Endothelial cell of umbilical vein (primary cell): ENCODE data around the gene NCR2. TPM values are rescaled to one million over a fixed set of nuclear protein-coding genes. Genes with fewer than 3 reads are reported as not detected.

ENCODE experiments used
- BruUV-seq: library from RNA; stranded (reverse); fragments of 400-500 nt; replicated peaks from 2 replicates; lab custom pipeline; 2021; lab: Mats Ljungman, UMichigan
- CTCF ChIA-PET: fragments of 300-600, 350-600 bp; sonication (Branson Sonifier 250); formaldehyde crosslinking; loops from one replicate; lab custom pipeline; 2021; ENCODE audit warnings: antibody characterized with exemption, inconsistent platforms; lab: Charles Lee
- POLR2A ChIA-PET: fragments of 300-600, 350-600 bp; sonication (Branson Sonifier 250); formaldehyde crosslinking; loops from one replicate; lab custom pipeline; 2021; ENCODE audit warnings: antibody characterized with exemption, inconsistent platforms; lab: Charles Lee
- DNase-seq: peaks from one replicate; pipeline ENCODE4 v3.0.0-alpha.2; 2011; ENCODE audit warnings: low read depth, low spot score
- FAIRE-seq: peaks from 2 replicates; lab custom pipeline; 2011; peaks lifted over from hg19 to GRCh38; lab: Jason Lieb, UNC
- H2AFZ ChIP-seq: 2 replicates; pipeline ENCODE4 v1.6.0; 2012; ENCODE audit warnings: low read depth, low read length, control low read depth, inconsistent platforms
- H3K27ac ChIP-seq: 2 replicates; pipeline ENCODE4 v1.5.1; 2011; ENCODE audit warnings: low read depth, mild to moderate bottlenecking, control low read depth, low read length, moderate library complexity; ENCODE audit not compliant: insufficient read depth
- H3K27me3 ChIP-seq, 2 experiments: 2 replicates each; pipeline versions ENCODE4 v1.6.0 to v1.6.1; 2011; ENCODE audit warnings: low read length in 2 of 2, mixed read lengths in 1 of 2; ENCODE audit not compliant: control insufficient read depth in 2 of 2, insufficient read depth in 2 of 2
- H3K36me3 ChIP-seq, 2 experiments: 2 replicates in 1 of 2; 3 replicates in 1 of 2; pipeline ENCODE4 v1.5.1; 2011; ENCODE audit warnings: low read length in 2 of 2, mild to moderate bottlenecking in 1 of 2, moderate library complexity in 1 of 2; ENCODE audit not compliant: control insufficient read depth in 2 of 2, insufficient read depth in 2 of 2; ENCODE audit errors: extremely low read depth in 1 of 2
- H3K4me1 ChIP-seq: 3 replicates; pipeline ENCODE4 v1.5.1; 2011; ENCODE audit warnings: mild to moderate bottlenecking, low read length; ENCODE audit not compliant: control insufficient read depth, insufficient read depth; ENCODE audit errors: extremely low read depth
- H3K4me2 ChIP-seq: 2 replicates; pipeline ENCODE4 v1.6.1; 2011; ENCODE audit warnings: low read length, control low read depth, mixed read lengths; ENCODE audit not compliant: insufficient read depth
- H3K4me3 ChIP-seq, 3 experiments: fragments of 200-600 bp in 1 of 3; sonication (generic), shearing (Covaris generic) in 1 of 3; replicated peaks in 1 of 3; 2 replicates each; pipeline ENCODE4 v1.5.1; 2011 to 2016; ENCODE audit warnings: control low read depth in 3 of 3, low read length in 3 of 3, mild to moderate bottlenecking in 2 of 3, inconsistent platforms in 1 of 3, low read depth in 1 of 3, moderate library complexity in 1 of 3; ENCODE audit not compliant: insufficient read depth in 1 of 3
- H3K79me2 ChIP-seq: 2 replicates; pipeline ENCODE4 v1.6.0; 2012; ENCODE audit warnings: low read length, inconsistent platforms; ENCODE audit not compliant: control insufficient read depth, insufficient read depth
- H3K9ac ChIP-seq: replicated peaks from 2 replicates; pipeline ENCODE3; 2011; ENCODE audit warnings: low read length, control low read depth; ENCODE audit not compliant: insufficient read depth; ENCODE audit errors: extremely low read depth
- H3K9me1 ChIP-seq: replicated peaks from 3 replicates; pipeline ENCODE4 v1.6.0; 2011; ENCODE audit warnings: mild to moderate bottlenecking, low read length; ENCODE audit not compliant: control insufficient read depth, insufficient read depth; ENCODE audit errors: extremely low read depth
- H3K9me3 ChIP-seq: replicated peaks from 2 replicates; pipeline ENCODE4 v1.5.1; 2012; ENCODE audit warnings: low read length, inconsistent platforms; ENCODE audit not compliant: control insufficient read depth, insufficient read depth
- H4K20me1 ChIP-seq: replicated peaks from 2 replicates; pipeline ENCODE3; 2011; ENCODE audit warnings: mild to moderate bottlenecking, low read length; ENCODE audit not compliant: control insufficient read depth, insufficient read depth; ENCODE audit errors: extremely low read depth
- CTCF ChIP-seq, 2 donors: IDR thresholded peaks; 1 replicate in 1 of 2; 2 replicates in 1 of 2; pipeline ENCODE4 v1.5.1; 2011; ENCODE audit warnings: low read length in 2 of 2, mild to moderate bottlenecking in 2 of 2, moderate library complexity in 2 of 2, control low read depth in 1 of 2, inconsistent platforms in 1 of 2, low read depth in 1 of 2; ENCODE audit not compliant: insufficient read depth in 1 of 2; ENCODE audit errors: extremely low read depth in 1 of 2
- EZH2 ChIP-seq: IDR thresholded peaks from 2 replicates; pipeline ENCODE4 v1.6.1; 2012; ENCODE audit warnings: borderline replicate concordance, low read depth, mild to moderate bottlenecking, moderate library complexity, low read length, inconsistent platforms; ENCODE audit not compliant: severe bottlenecking
- FOS ChIP-seq: IDR thresholded peaks from 2 replicates; pipeline ENCODE4 v1.6.1; 2011; ENCODE audit warnings: mild to moderate bottlenecking, low read length, moderate library complexity, borderline replicate concordance; ENCODE audit not compliant: insufficient read depth
- GATA2 ChIP-seq: IDR thresholded peaks from 2 replicates; pipeline ENCODE4 v1.7.0; 2011; ENCODE audit warnings: low read depth, mild to moderate bottlenecking, moderate library complexity, mixed read lengths, low read length; ENCODE audit not compliant: insufficient read length, insufficient read depth
- JUN ChIP-seq: IDR thresholded peaks from 2 replicates; pipeline ENCODE4 v1.6.1; 2011; ENCODE audit warnings: borderline replicate concordance, low read depth; ENCODE audit not compliant: insufficient read length, insufficient read depth
- MAX ChIP-seq: IDR thresholded peaks from 2 replicates; pipeline ENCODE4 v1.6.1; 2011; ENCODE audit not compliant: insufficient read depth, insufficient read length
- MYC ChIP-seq: IDR thresholded peaks from one replicate; pipeline ENCODE4 v1.6.1; 2011; ENCODE audit warnings: mild to moderate bottlenecking, low read depth, low read length
- POLR2A ChIP-seq: IDR thresholded peaks from 2 replicates; pipeline ENCODE4 v1.6.1; 2012; ENCODE audit warnings: low read depth, mild to moderate bottlenecking, control low read depth, low read length
- POLR2AphosphoS5 ChIP-seq: IDR thresholded peaks from 2 replicates; pipeline ENCODE4 v1.6.1; 2012; ENCODE audit warnings: low read depth, mild to moderate bottlenecking, control low read depth, low read length, moderate library complexity; ENCODE audit not compliant: insufficient read depth
- dilution Hi-C: fragments of 300-500 bp; cut with MboI; formaldehyde crosslinking; loops from one replicate; pipeline ENCODE4 v1.15.0; 2019; ENCODE audit warnings: low sequenced_read_pairs; ENCODE audit not compliant: extremely low pct_ligation_motif_present
- intact Hi-C: fragments of 100-400 bp; cut with micrococcal nuclease; formaldehyde crosslinking; loops from one replicate; pipeline ENCODE4 v1.10.0; 2022
- polyA plus RNA-seq, 4 experiments: library from polyadenylated mRNA; depleted of rRNA in 3 of 4; stranded (reverse) in 3 of 4; unstranded in 1 of 4; fragments of >200 nt; gene quantifications; 2 replicates each; pipeline versions ENCODE4 v1.2.1 to v1.2.3, GENCODE V29; 2011 to 2012; ENCODE audit warnings: missing spikeins in 1 of 4
- total RNA-seq: library from RNA; stranded (reverse); gene quantifications from 2 replicates; pipeline ENCODE4 v1.2.3, GENCODE V29; 2021

The NCR2 gene
- total and polyA plus RNA-seq, 2 donors (not counting 3 experiments of a cell fraction or from before 2014, with no cell fraction given) = not detected

- Histone ChIP-seq H3K9me3 (no peaks in the 10 kb centered on the region), H3K4me3 (no peak overlapping the region), H3K9me1 (no peaks in the 10 kb centered on the region), H3K79me2 (no peaks in the 10 kb centered on the region), H3K4me2 (no peak overlapping the region), H3K36me3 (no peaks in the 10 kb centered on the region), H3K4me1 (no peaks in the 10 kb centered on the region), H2AFZ (no peak overlapping the region), H3K27me3 (peaks cover 6 to 14% of the 10 kb centered on the region in 2 experiments), H3K9ac (no peak overlapping the region), H4K20me1 (no peaks in the 10 kb centered on the region), H3K27ac (no peak overlapping the region)
- no TSS peak for BruUV-seq
- TF ChIP-seq MAX = no peak
- TF ChIP-seq FOS = no peak
- TF ChIP-seq EZH2 = no peak
- TF ChIP-seq GATA2 = no peak
- TF ChIP-seq POLR2A = no peak
- TF ChIP-seq POLR2AphosphoS5 = no peak
- TF ChIP-seq CTCF (IDR thresholded peaks at IDR 0.05; ENCODE audit: extremely low read depth in 1 of 2, insufficient read depth in 1 of 2, low read depth in 1 of 2, low read length in 2 of 2) = no peak
- no peak for TF ChIP-seq JUN
- no peak for TF ChIP-seq MYC
- intact Hi-C loops = no loop called here
- FAIRE-seq (no peak), DNase-seq (no peak)
- ChIA-PET POLR2A (no interaction called here), CTCF (interaction anchor here (1.0 kb wide), 1 partner anchor 9 kb away, joined by 4 read pairs; no protein-coding TSS in a partner anchor)
- dilution Hi-C loops = no loop called here
Observed at GRCh38 chr6:41359617-41360313, 24.4 kb downstream of the NCR2 start.
